Mammary epithelial cell (primary cell): Measurements from ENCODE around the gene ITPKB.

Experiments used
- CTCF ChIP-seq, 2 donors: IDR thresholded peaks in 1 of 2; conservative IDR thresholded peaks in 1 of 2; 2 replicates each; pipeline ENCODE4 v1.5.1; 2011 to 2012; ENCODE audit warnings: inconsistent platforms in 2 of 2, low read length in 2 of 2, mild to moderate bottlenecking in 2 of 2, control low read depth in 1 of 2, low read depth in 1 of 2; ENCODE audit not compliant: insufficient read depth in 1 of 2; ENCODE audit errors: extremely low read depth in 1 of 2
- EZH2 ChIP-seq: IDR thresholded peaks from 2 replicates; pipeline ENCODE4 v1.6.1; 2012; ENCODE audit warnings: low read length, inconsistent platforms, borderline replicate concordance

- TF ChIP-seq CTCF (conservative IDR thresholded peaks at IDR 0.05 in 1 of 2, IDR thresholded peaks at IDR 0.05 in 1 of 2; ENCODE audit: extremely low read depth in 1 of 2, insufficient read depth in 1 of 2, low read depth in 1 of 2, low read length in 2 of 2) (no peak), EZH2 (no peak)
Observed at GRCh38 chr1:226650236-226650841, 88.7 kb downstream of the ITPKB start.
